ENCODE measurements around the gene GNAZ. TPM values are rescaled to one million over a fixed set of nuclear protein-coding genes. Genes with fewer than 3 reads are reported as not detected.

GNAZ gene
- total and polyA plus RNA-seq, 2 of the 8 experiments (the other 6 are each of a cell fraction or from before 2014, with no cell fraction given): 6.6 to 9.6 TPM

GRCh38 chr22:23126165-23127054 lies 56.1 kb downstream of the GNAZ start:
- FAIRE-seq (no peak), DNase-seq (ENCODE audit: low read depth in 1 of 2, low spot score in 2 of 2) (no peak)
- Histone ChIP-seq H3K4ac (replicated peaks; ENCODE audit: insufficient read length, low read depth, low read length) (no peak overlapping the region), H3K14ac (ENCODE audit: insufficient read length) (no peak overlapping the region), H3K56ac (replicated peaks; ENCODE audit: insufficient read length, low read depth, low read length) (no peak overlapping the region), H2BK12ac (ENCODE audit: low read depth, low read length) (no peak overlapping the region), H4K5ac (ENCODE audit: insufficient read length, low read depth, low read length) (no peak overlapping the region), H3K23me2 (ENCODE audit: low read depth, low read length) (no peaks in the 10 kb centered on the region), H2BK120ac (replicated peaks; ENCODE audit: low read depth, low read length) (no peak overlapping the region), H2BK5ac (ENCODE audit: low read depth, low read length) (no peak overlapping the region), H3K4me3 (ENCODE audit: extremely low read depth in 1 of 4, insufficient read depth in 2 of 4, low read depth in 3 of 4, low read length in 4 of 4) (no peak overlapping the region), H3K9me3 (ENCODE audit: insufficient read depth in 2 of 2, low read depth in 1 of 2, low read length in 1 of 2) (no peaks in the 10 kb centered on the region), H2BK15ac (ENCODE audit: low read length) (0 out of 2 replicates have a peak overlapping the region, but pooled peaks have one; percentile 46), H4K20me1 (replicated peaks in 1 of 2; ENCODE audit: control insufficient read depth in 1 of 2, insufficient read depth in 2 of 2, low read length in 2 of 2) (no peaks in the 10 kb centered on the region), H2AFZ (ENCODE audit: low read length) (no peak overlapping the region), H2AK5ac (ENCODE audit: low read depth, low read length) (peak overlapping the region; percentile 2; the same call in 1 of the 2 replicates), H4K8ac (ENCODE audit: extremely low read depth, insufficient read depth, low read length) (0 out of 2 replicates have a peak overlapping the region, but pooled peaks have one; percentile 3), H3K23ac (ENCODE audit: insufficient read length) (no peak overlapping the region), H3K27me3 (replicated peaks in 1 of 4; ENCODE audit: control insufficient read depth in 3 of 4, extremely low read depth in 1 of 4, insufficient read depth in 3 of 4, low read length in 3 of 4) (peaks cover 0 to 5% (median 3%) of the 10 kb centered on the region in 4 experiments; a peak in 3 of 7 replicates), H3K18ac (ENCODE audit: extremely low read depth, low read length) (no peak overlapping the region), H3K79me2 (ENCODE audit: control insufficient read depth in 1 of 2, insufficient read depth in 2 of 2, low read length in 2 of 2) (no peaks in the 10 kb centered on the region), H4K91ac (replicated peaks; ENCODE audit: insufficient read length, low read length) (no peak overlapping the region), H3K9ac (replicated peaks in 1 of 4; ENCODE audit: extremely low read depth in 1 of 4, low read depth in 3 of 4, low read length in 3 of 4) (no peak overlapping the region), H3K79me1 (ENCODE audit: low read depth, low read length) (no peaks in the 10 kb centered on the region), H3K27ac (ENCODE audit: low read depth, low read length) (no peak overlapping the region), H3K4me1 (replicated peaks in 1 of 4; ENCODE audit: control insufficient read depth in 3 of 4, insufficient read depth in 4 of 4, low read length in 3 of 4) (peaks cover 0 to 1% (median 0%) of the 10 kb centered on the region in 4 experiments; a peak in 1 of 7 replicates), H2BK20ac (ENCODE audit: low read length) (no peak overlapping the region), H3K36me3 (ENCODE audit: control insufficient read depth in 2 of 4, insufficient read depth in 4 of 4, low read length in 3 of 4) (no peaks in the 10 kb centered on the region; a peak in 2 of 8 replicates), H3K4me2 (ENCODE audit: insufficient read depth in 1 of 2, low read depth in 2 of 2, low read length in 2 of 2) (no peak overlapping the region)
- ChIA-PET POLR2A (ENCODE audit: partially characterized antibody) (no interaction called here), CTCF (ENCODE audit: partially characterized antibody) (interaction anchor here (1.0 to 24.3 kb wide), 11 partner anchors 8 to 663 kb away, joined by 3 to 384 read pairs (median 10); no protein-coding TSS in a partner anchor)
- WGBS, 2 experiments (ENCODE audit: extremely low coverage in 1 of 2, insufficient coverage in 1 of 2, insufficient read length in 1 of 2, insufficient replicate concordance in 2 of 2, low coverage in 1 of 2, low lambda C conversion rate in 2 of 2, missing lambda C conversion rate in 1 of 2): 89% methylated on average over 14 of the region's 14 CpGs; no CpG with 5 or more reads in 1 of the 2 experiments
- TF ChIP-seq BRCA1 (IDR thresholded peaks at IDR 0.05; ENCODE audit: low read depth, low read length): no peak
- TF ChIP-seq JUND (IDR thresholded peaks at IDR 0.05; ENCODE audit: low read length): no peak
- peak in 1 of 2 experiments; percentile 7; a peak in 1 of 4 replicates for TF ChIP-seq RAD21 (IDR thresholded peaks at IDR 0.05 in 1 of 2, conservative IDR thresholded peaks at IDR 0.05 in 1 of 2; ENCODE audit: low read depth in 2 of 2, low read length in 2 of 2)
- peak in 1 of 3 experiments; percentile 2; a peak in 1 of 4 replicates for TF ChIP-seq CTCF (IDR thresholded peaks at IDR 0.05; ENCODE audit: control extremely low read depth in 1 of 3, insufficient read depth in 1 of 3, low read depth in 1 of 3, low read length in 3 of 3)
